WTC11 (cell line): Measurements from ENCODE around the gene POLR2E. TPM values are rescaled to one million over a fixed set of nuclear protein-coding genes. Genes with fewer than 3 reads are reported as not detected.
A peak's percentile ranks its signal among the peaks of the same experiment; 100 is the strongest.

Experiments
- ATAC-seq: fragments of 200-7000 bp; cut with Tn5 transposase; 2 replicates; pipeline ENCODE4 v1.10.0; 2021; ENCODE audit warnings: mild to moderate bottlenecking, moderate library complexity
- CTCF ChIA-PET: fragments of 300-600 bp; sonication (Branson Sonifier 250); formaldehyde crosslinking; loops from one replicate; lab custom pipeline; 2021; ENCODE audit warnings: antibody characterized with exemption; lab: Charles Lee
- POLR2A ChIA-PET: fragments of 350-600 bp; sonication (Branson Sonifier 250); formaldehyde crosslinking; loops from one replicate; lab custom pipeline; 2021; ENCODE audit warnings: antibody characterized with exemption; lab: Charles Lee
- DNase-seq: peaks from one replicate; pipeline ENCODE4 v3.0.0; 2021; ENCODE audit warnings: low spot score
- H3K27ac Mint-ChIP-seq: 2 replicates; pipeline ENCODE4 v1.8.0; 2021; ENCODE audit warnings: mixed read lengths
- H3K27me3 Mint-ChIP-seq: 2 replicates; pipeline ENCODE4 v1.8.0; 2021; ENCODE audit warnings: low read depth, mild to moderate bottlenecking, moderate library complexity, mixed read lengths
- H3K36me3 Mint-ChIP-seq: 2 replicates; pipeline ENCODE4 v1.8.0; 2021; ENCODE audit warnings: mixed read lengths
- H3K4me1 Mint-ChIP-seq: 2 replicates; pipeline ENCODE4 v1.8.0; 2022; ENCODE audit warnings: mixed read lengths
- H3K4me3 Mint-ChIP-seq: 2 replicates; pipeline ENCODE4 v1.8.0; 2021; ENCODE audit warnings: mild to moderate bottlenecking, moderate library complexity, mixed read lengths
- H3K9me3 Mint-ChIP-seq: 2 replicates; pipeline ENCODE4 v1.8.0; 2021; ENCODE audit warnings: mixed read lengths
- CBFB ChIP-seq: sonication (generic); formaldehyde crosslinking; IDR thresholded peaks from 2 replicates; pipeline ENCODE4 v1.8.1; 2022; ENCODE audit warnings: mild to moderate bottlenecking, low read depth, missing genetic modification reagents
- CTCF ChIP-seq: fragments of 200-600 bp; IDR thresholded peaks from 2 replicates; pipeline ENCODE4 v1.8.0; 2022; ENCODE audit warnings: antibody characterized with exemption
- ETV6 ChIP-seq: sonication (generic); formaldehyde crosslinking; IDR thresholded peaks from 2 replicates; pipeline ENCODE4 v1.8.1; 2022; ENCODE audit warnings: mild to moderate bottlenecking, missing genetic modification reagents
- FOXK1 ChIP-seq: sonication (generic); formaldehyde crosslinking; IDR thresholded peaks from 2 replicates; pipeline ENCODE4 v1.8.0; 2022; ENCODE audit warnings: mild to moderate bottlenecking, moderate library complexity, missing genetic modification reagents
- FOXP1 ChIP-seq: sonication (generic); formaldehyde crosslinking; IDR thresholded peaks from 2 replicates; pipeline ENCODE4 v1.8.0; 2022; ENCODE audit warnings: missing genetic modification reagents, mild to moderate bottlenecking, moderate library complexity, borderline replicate concordance
- GABPB1 ChIP-seq: sonication (generic); formaldehyde crosslinking; IDR thresholded peaks from 2 replicates; pipeline ENCODE4 v1.8.1; 2023; ENCODE audit warnings: mild to moderate bottlenecking, missing genetic modification reagents
- MYBL2 ChIP-seq: sonication (generic); formaldehyde crosslinking; IDR thresholded peaks from 2 replicates; pipeline ENCODE4 v1.8.1; 2023; ENCODE audit warnings: mild to moderate bottlenecking, moderate library complexity, missing genetic modification reagents
- PRRX2 ChIP-seq: fragments of 250-450 bp; sonication (Bioruptor Pico); IDR thresholded peaks from 2 replicates; pipeline ENCODE4 v1.8.0; 2021; ENCODE audit warnings: mild to moderate bottlenecking
- TCF7 ChIP-seq: sonication (generic); formaldehyde crosslinking; IDR thresholded peaks from 2 replicates; pipeline ENCODE4 v1.8.0; 2022; ENCODE audit warnings: mild to moderate bottlenecking, low read depth, missing genetic modification reagents, moderate library complexity
- TP53 ChIP-seq: sonication (generic); formaldehyde crosslinking; IDR thresholded peaks from 2 replicates; pipeline ENCODE4 v1.8.1; 2023; ENCODE audit warnings: mild to moderate bottlenecking, missing genetic modification reagents
- ZNF232 ChIP-seq: sonication (generic); formaldehyde crosslinking; IDR thresholded peaks from 2 replicates; pipeline ENCODE4 v1.8.0; 2022; ENCODE audit warnings: mild to moderate bottlenecking, missing genetic modification reagents
- ZNF317 ChIP-seq: sonication (generic); formaldehyde crosslinking; IDR thresholded peaks from 2 replicates; pipeline ENCODE4 v1.8.1; 2023; ENCODE audit warnings: low read depth, mild to moderate bottlenecking, moderate library complexity, missing genetic modification reagents, borderline replicate concordance
- ZNF416 ChIP-seq: fragments of 250-450 bp; sonication (Bioruptor Pico); IDR thresholded peaks from 2 replicates; pipeline ENCODE4 v1.9.0; 2021; ENCODE audit warnings: mild to moderate bottlenecking, inconsistent platforms
- total RNA-seq: library from RNA; stranded (reverse); gene quantifications from 3 replicates; pipeline ENCODE4 v1.2.3, GENCODE V29; 2021
- TF ChIP-seq, protein P1 (sequence below): sonication (generic); formaldehyde crosslinking; IDR thresholded peaks from 2 replicates; pipeline ENCODE4 v1.8.1; 2023; ENCODE audit warnings: mild to moderate bottlenecking, missing genetic modification reagents
- TF ChIP-seq, protein P2 (sequence below): sonication (generic); formaldehyde crosslinking; IDR thresholded peaks from 2 replicates; pipeline ENCODE4 v1.8.1; 2023; ENCODE audit warnings: mild to moderate bottlenecking, moderate library complexity, missing genetic modification reagents
- TF ChIP-seq, protein P3 (sequence below): sonication (generic); formaldehyde crosslinking; IDR thresholded peaks from 2 replicates; pipeline ENCODE4 v1.8.0; 2022; ENCODE audit warnings: missing genetic modification reagents
- TF ChIP-seq, protein P4 (sequence below): sonication (generic); formaldehyde crosslinking; IDR thresholded peaks from 2 replicates; pipeline ENCODE4 v1.8.1; 2022; ENCODE audit warnings: low read depth, mild to moderate bottlenecking, moderate library complexity, missing genetic modification reagents, borderline replicate concordance
- TF ChIP-seq, protein P5 (sequence below): sonication (generic); formaldehyde crosslinking; IDR thresholded peaks from 2 replicates; pipeline ENCODE4 v1.8.0; 2023; ENCODE audit warnings: missing genetic modification reagents, mild to moderate bottlenecking, borderline replicate concordance
- TF ChIP-seq, protein P6 (sequence below): sonication (generic); formaldehyde crosslinking; IDR thresholded peaks from 2 replicates; pipeline ENCODE4 v1.8.0; 2022; ENCODE audit warnings: mild to moderate bottlenecking, missing genetic modification reagents

Gene POLR2E
- total RNA-seq, 1 experiment from 2014 or later = 275 TPM

GRCh38 chr19:1103708-1104310 is 8.6 kb upstream of the POLR2E start, which contains the start of gene GPX4:
Gene GPX4 (plus strand): TSS chr19:1103994. CDS start chr19:1104044, 50 bp downstream.
- no peaks in the 10 kb centered on the region for H3K36me3 Mint-ChIP-seq
- no peaks in the 10 kb centered on the region for H3K27me3 Mint-ChIP-seq
- H3K9me3 Mint-ChIP-seq = no peaks in the 10 kb centered on the region
- peak within 1 kb of the TSS; percentile 72; the same call in 1 of the 2 replicates for H3K27ac Mint-ChIP-seq
- peak; percentile 84 for ATAC-seq
- ChIA-PET POLR2A (interaction anchor here (0.5 to 1.1 kb wide), 6 partner anchors 10 to 87 kb away, joined by 3 to 5 read pairs (median 4); partner anchors contain the start of gene ARHGAP45), CTCF (interaction anchor here (0.7 to 4.7 kb wide), 13 partner anchors 9 to 163 kb away, joined by 3 to 27 read pairs (median 4); partner anchors contain the start of genes ARHGAP45, ATP5F1D and CNN2)
- H3K4me3 Mint-ChIP-seq = peak within 1 kb of the TSS; percentile 71
- H3K4me1 Mint-ChIP-seq = peaks cover 15% of the 10 kb centered on the region
- DNase-seq = peak; percentile 98
- TF ChIP-seq, protein P1, sequence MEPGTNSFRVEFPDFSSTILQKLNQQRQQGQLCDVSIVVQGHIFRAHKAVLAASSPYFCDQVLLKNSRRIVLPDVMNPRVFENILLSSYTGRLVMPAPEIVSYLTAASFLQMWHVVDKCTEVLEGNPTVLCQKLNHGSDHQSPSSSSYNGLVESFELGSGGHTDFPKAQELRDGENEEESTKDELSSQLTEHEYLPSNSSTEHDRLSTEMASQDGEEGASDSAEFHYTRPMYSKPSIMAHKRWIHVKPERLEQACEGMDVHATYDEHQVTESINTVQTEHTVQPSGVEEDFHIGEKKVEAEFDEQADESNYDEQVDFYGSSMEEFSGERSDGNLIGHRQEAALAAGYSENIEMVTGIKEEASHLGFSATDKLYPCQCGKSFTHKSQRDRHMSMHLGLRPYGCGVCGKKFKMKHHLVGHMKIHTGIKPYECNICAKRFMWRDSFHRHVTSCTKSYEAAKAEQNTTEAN = peak; percentile 78; the same call in 1 of the 2 replicates
- TF ChIP-seq, protein P2, sequence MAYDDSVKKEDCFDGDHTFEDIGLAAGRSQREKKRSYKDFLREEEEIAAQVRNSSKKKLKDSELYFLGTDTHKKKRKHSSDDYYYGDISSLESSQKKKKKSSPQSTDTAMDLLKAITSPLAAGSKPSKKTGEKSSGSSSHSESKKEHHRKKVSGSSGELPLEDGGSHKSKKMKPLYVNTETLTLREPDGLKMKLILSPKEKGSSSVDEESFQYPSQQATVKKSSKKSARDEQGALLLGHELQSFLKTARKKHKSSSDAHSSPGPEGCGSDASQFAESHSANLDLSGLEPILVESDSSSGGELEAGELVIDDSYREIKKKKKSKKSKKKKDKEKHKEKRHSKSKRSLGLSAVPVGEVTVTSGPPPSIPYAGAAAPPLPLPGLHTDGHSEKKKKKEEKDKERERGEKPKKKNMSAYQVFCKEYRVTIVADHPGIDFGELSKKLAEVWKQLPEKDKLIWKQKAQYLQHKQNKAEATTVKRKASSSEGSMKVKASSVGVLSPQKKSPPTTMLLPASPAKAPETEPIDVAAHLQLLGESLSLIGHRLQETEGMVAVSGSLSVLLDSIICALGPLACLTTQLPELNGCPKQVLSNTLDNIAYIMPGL = peak; percentile 87; the same call in 1 of the 2 replicates
- TF ChIP-seq ZNF416 (CRISPR knock-in tag) = peak; percentile 60; the same call in 1 of the 2 replicates
- TF ChIP-seq PRRX2 (CRISPR knock-in tag) = 0 out of 2 replicates have a peak, but pooled peaks have one; percentile 59
- TF ChIP-seq CBFB (CRISPR knock-in tag) = no peak
- peak; percentile 71 for TF ChIP-seq ETV6
- TF ChIP-seq ZNF232 (CRISPR knock-in tag) = no peak
- 0 out of 2 replicates have a peak, but pooled peaks have one; percentile 20 for TF ChIP-seq TCF7 (CRISPR knock-in tag)
- TF ChIP-seq, protein P3, sequence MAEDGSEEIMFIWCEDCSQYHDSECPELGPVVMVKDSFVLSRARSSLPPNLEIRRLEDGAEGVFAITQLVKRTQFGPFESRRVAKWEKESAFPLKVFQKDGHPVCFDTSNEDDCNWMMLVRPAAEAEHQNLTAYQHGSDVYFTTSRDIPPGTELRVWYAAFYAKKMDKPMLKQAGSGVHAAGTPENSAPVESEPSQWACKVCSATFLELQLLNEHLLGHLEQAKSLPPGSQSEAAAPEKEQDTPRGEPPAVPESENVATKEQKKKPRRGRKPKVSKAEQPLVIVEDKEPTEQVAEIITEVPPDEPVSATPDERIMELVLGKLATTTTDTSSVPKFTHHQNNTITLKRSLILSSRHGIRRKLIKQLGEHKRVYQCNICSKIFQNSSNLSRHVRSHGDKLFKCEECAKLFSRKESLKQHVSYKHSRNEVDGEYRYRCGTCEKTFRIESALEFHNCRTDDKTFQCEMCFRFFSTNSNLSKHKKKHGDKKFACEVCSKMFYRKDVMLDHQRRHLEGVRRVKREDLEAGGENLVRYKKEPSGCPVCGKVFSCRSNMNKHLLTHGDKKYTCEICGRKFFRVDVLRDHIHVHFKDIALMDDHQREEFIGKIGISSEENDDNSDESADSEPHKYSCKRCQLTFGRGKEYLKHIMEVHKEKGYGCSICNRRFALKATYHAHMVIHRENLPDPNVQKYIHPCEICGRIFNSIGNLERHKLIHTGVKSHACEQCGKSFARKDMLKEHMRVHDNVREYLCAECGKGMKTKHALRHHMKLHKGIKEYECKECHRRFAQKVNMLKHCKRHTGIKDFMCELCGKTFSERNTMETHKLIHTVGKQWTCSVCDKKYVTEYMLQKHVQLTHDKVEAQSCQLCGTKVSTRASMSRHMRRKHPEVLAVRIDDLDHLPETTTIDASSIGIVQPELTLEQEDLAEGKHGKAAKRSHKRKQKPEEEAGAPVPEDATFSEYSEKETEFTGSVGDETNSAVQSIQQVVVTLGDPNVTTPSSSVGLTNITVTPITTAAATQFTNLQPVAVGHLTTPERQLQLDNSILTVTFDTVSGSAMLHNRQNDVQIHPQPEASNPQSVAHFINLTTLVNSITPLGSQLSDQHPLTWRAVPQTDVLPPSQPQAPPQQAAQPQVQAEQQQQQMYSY (CRISPR knock-in tag) = no peak
- TF ChIP-seq, protein P4, sequence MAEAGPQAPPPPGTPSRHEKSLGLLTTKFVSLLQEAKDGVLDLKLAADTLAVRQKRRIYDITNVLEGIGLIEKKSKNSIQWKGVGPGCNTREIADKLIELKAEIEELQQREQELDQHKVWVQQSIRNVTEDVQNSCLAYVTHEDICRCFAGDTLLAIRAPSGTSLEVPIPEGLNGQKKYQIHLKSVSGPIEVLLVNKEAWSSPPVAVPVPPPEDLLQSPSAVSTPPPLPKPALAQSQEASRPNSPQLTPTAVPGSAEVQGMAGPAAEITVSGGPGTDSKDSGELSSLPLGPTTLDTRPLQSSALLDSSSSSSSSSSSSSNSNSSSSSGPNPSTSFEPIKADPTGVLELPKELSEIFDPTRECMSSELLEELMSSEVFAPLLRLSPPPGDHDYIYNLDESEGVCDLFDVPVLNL (CRISPR knock-in tag) = peak; percentile 35; the same call in 1 of the 2 replicates
- TF ChIP-seq MYBL2 (CRISPR knock-in tag) = peak; percentile 70
- TF ChIP-seq, protein P5, sequence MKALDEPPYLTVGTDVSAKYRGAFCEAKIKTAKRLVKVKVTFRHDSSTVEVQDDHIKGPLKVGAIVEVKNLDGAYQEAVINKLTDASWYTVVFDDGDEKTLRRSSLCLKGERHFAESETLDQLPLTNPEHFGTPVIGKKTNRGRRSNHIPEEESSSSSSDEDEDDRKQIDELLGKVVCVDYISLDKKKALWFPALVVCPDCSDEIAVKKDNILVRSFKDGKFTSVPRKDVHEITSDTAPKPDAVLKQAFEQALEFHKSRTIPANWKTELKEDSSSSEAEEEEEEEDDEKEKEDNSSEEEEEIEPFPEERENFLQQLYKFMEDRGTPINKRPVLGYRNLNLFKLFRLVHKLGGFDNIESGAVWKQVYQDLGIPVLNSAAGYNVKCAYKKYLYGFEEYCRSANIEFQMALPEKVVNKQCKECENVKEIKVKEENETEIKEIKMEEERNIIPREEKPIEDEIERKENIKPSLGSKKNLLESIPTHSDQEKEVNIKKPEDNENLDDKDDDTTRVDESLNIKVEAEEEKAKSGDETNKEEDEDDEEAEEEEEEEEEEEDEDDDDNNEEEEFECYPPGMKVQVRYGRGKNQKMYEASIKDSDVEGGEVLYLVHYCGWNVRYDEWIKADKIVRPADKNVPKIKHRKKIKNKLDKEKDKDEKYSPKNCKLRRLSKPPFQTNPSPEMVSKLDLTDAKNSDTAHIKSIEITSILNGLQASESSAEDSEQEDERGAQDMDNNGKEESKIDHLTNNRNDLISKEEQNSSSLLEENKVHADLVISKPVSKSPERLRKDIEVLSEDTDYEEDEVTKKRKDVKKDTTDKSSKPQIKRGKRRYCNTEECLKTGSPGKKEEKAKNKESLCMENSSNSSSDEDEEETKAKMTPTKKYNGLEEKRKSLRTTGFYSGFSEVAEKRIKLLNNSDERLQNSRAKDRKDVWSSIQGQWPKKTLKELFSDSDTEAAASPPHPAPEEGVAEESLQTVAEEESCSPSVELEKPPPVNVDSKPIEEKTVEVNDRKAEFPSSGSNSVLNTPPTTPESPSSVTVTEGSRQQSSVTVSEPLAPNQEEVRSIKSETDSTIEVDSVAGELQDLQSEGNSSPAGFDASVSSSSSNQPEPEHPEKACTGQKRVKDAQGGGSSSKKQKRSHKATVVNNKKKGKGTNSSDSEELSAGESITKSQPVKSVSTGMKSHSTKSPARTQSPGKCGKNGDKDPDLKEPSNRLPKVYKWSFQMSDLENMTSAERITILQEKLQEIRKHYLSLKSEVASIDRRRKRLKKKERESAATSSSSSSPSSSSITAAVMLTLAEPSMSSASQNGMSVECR (CRISPR knock-in tag) = peak; percentile 83; the same call in 1 of the 2 replicates
- no peak for TF ChIP-seq CTCF
- 0 out of 2 replicates have a peak, but pooled peaks have one; percentile 18 for TF ChIP-seq TP53 (CRISPR knock-in tag)
- TF ChIP-seq ZNF317 (CRISPR knock-in tag) = 0 out of 2 replicates have a peak, but pooled peaks have one; percentile 39
- peak; percentile 75; the same call in 1 of the 2 replicates for TF ChIP-seq FOXK1
- TF ChIP-seq, protein P6, sequence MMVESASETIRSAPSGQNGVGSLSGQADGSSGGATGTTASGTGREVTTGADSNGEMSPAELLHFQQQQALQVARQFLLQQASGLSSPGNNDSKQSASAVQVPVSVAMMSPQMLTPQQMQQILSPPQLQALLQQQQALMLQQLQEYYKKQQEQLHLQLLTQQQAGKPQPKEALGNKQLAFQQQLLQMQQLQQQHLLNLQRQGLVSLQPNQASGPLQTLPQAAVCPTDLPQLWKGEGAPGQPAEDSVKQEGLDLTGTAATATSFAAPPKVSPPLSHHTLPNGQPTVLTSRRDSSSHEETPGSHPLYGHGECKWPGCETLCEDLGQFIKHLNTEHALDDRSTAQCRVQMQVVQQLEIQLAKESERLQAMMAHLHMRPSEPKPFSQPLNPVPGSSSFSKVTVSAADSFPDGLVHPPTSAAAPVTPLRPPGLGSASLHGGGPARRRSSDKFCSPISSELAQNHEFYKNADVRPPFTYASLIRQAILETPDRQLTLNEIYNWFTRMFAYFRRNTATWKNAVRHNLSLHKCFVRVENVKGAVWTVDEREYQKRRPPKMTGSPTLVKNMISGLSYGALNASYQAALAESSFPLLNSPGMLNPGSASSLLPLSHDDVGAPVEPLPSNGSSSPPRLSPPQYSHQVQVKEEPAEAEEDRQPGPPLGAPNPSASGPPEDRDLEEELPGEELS (CRISPR knock-in tag) = peak; percentile 55; the same call in 1 of the 2 replicates
- TF ChIP-seq GABPB1 (CRISPR knock-in tag) = peak; percentile 12; the same call in 1 of the 2 replicates
- TF ChIP-seq FOXP1 (CRISPR knock-in tag) = peak; percentile 94
